Tibial artery (tissue), 4 donors: ENCODE results near the gene ZNF837.
"Not testable (repeated sequence)": the region's sequence is repeated elsewhere in the genome, so short reads cannot be mapped to it uniquely, and the experiment has no call there.

Source experiments
- DNase-seq, 2 donors: peaks; one replicate each; pipeline ENCODE4 v3.0.0-alpha.2; 2019
- H3K27ac ChIP-seq, 2 donors: fragments of 200-600 bp; sonication (generic) in 1 of 2; 1 replicate in 1 of 2; 2 replicates in 1 of 2; pipeline ENCODE4 v1.5.1; 2018 to 2019; ENCODE audit warnings: mild to moderate bottlenecking in 1 of 2
- H3K27me3 ChIP-seq, 2 donors: fragments of 200-600 bp; sonication (generic) in 1 of 2; one replicate each; pipeline versions ENCODE4 v1.5.1 to v1.6.0; 2016 to 2019
- H3K36me3 ChIP-seq, 3 donors: fragments of 200-600 bp; sonication (generic) in 2 of 3; one replicate each; pipeline ENCODE4 v1.5.1; 2016 to 2019; ENCODE audit warnings: mild to moderate bottlenecking in 2 of 3
- H3K4me1 ChIP-seq, 4 donors: fragments of 200-600 bp; sonication (generic) in 2 of 4; 1 replicate in 3 of 4; 2 replicates in 1 of 4; pipeline ENCODE4 v1.5.1; 2016 to 2019
- H3K4me3 ChIP-seq, 2 donors: fragments of 200-600 bp; sonication (generic) in 1 of 2; 1 replicate in 1 of 2; 2 replicates in 1 of 2; pipeline ENCODE4 v1.5.1; 2018 to 2019; ENCODE audit warnings: mild to moderate bottlenecking in 2 of 2
- H3K9me3 ChIP-seq, 3 donors: fragments of 200-600 bp; sonication (generic) in 1 of 3; one replicate each; pipeline ENCODE4 v1.5.1; 2016 to 2019
- intact Hi-C: fragments of 100-400 bp; cut with DNase I; formaldehyde crosslinking; loops from one replicate; pipeline ENCODE4 v1.15.0; 2023; ENCODE audit warnings: low total_unique reads
- TF ChIP-seq, protein P1 (sequence below), 2 experiments: fragments of 200-600 bp in 1 of 2; fragments of 450-650 bp in 1 of 2; IDR thresholded peaks; one replicate each; pipeline ENCODE4 v1.5.1; 2017 to 2019; ENCODE audit warnings: antibody characterized with exemption in 2 of 2, mild to moderate bottlenecking in 1 of 2, moderate library complexity in 1 of 2

Gene ZNF837

DNA sequence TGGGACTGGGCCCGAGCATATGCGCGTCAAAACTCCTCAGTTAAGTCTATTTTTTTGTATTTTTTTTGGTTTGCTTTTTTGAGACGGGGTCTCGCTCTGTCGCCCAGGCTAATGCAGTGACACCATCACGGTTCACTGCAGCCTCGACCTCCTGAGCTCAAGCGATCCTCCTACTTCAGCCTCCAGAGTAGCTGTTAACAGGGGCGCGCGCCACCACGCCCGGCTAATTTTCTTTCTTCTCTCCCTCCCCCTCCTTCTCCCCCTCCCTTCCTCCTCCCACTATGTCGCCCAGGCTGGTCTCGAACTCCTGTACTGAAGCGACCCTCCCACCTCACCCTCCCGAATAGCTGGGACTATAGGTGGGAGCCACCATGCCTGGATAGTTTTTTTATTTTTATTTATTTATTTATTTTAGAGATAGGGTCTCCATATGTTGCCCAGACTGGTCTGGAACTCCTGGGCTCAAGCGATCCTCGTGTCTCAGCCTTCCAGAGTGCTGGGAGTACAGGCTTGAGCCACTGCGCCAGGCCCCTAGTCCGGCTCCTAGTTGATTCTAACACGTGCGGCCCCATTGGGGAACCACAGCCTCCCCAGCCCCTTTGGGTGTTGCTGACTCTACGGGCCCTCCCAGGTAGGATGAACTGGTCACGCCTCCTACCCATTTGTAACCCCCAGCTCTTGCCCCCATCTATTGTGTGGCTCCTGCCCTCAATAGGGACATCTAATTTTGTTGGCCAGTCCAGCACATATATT, 806 bp upstream of the ZNF837 start:
- H3K4me1 ChIP-seq = peaks cover 6 to 39% (median 34%) of the 10 kb centered on the region in 4 donors

DNA sequence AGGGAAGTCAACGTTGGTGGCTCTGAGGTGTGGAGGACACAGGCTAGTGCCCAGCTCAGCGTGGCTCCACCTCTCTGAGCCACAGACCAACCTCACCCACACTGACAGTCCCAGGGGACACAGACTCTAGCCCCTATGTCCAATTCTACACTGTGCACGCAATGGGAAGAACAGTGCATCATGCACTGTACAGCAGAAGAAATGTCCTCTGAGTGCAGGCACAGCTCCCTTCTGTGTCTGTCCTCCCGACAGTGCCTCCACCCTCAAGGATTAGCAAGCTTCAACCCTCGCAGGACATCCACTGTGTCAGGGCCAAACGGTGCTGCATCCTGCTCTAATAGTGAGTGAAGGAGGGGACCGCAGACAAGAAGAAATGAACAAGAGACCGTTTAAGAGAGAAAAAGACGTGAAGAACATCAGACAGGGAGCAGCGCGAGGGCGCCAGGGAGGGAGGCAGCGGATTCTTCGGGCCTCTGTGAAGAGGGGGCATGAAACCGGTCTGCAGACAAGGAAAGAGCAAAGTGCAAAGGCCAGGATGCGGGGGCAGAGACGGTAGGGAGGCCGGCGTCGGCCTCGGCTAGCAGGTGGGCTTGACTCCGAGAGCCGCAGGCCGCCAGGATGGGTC, 681 bp downstream of the ZNF837 start:
- no peak for DNase-seq
- intact Hi-C loops = loop anchor here (2.0 kb wide), 1 partner anchor 17 kb away; the partner anchor contains the start of gene ZNF497
- peak overlapping the region; percentile 66 to 90 for H3K4me3 ChIP-seq

More for the DNA sequence above, 806 bp upstream of the ZNF837 start:
- H3K4me3 ChIP-seq = peak overlapping the region; percentile 66 to 90
- DNase-seq = no peak
- TF ChIP-seq, protein P1, sequence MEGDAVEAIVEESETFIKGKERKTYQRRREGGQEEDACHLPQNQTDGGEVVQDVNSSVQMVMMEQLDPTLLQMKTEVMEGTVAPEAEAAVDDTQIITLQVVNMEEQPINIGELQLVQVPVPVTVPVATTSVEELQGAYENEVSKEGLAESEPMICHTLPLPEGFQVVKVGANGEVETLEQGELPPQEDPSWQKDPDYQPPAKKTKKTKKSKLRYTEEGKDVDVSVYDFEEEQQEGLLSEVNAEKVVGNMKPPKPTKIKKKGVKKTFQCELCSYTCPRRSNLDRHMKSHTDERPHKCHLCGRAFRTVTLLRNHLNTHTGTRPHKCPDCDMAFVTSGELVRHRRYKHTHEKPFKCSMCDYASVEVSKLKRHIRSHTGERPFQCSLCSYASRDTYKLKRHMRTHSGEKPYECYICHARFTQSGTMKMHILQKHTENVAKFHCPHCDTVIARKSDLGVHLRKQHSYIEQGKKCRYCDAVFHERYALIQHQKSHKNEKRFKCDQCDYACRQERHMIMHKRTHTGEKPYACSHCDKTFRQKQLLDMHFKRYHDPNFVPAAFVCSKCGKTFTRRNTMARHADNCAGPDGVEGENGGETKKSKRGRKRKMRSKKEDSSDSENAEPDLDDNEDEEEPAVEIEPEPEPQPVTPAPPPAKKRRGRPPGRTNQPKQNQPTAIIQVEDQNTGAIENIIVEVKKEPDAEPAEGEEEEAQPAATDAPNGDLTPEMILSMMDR (IDR thresholded peaks at IDR 0.05) = no peak
- H3K27ac ChIP-seq = peak overlapping the region; percentile 87 to 95
- H3K36me3 ChIP-seq = no peaks in the 10 kb centered on the region
- H3K9me3 ChIP-seq = no peaks in the 10 kb centered on the region
- H3K27me3 ChIP-seq = no peaks in the 10 kb centered on the region
- intact Hi-C loops = loop anchor here (2.0 kb wide), 1 partner anchor 19 kb away; the partner anchor contains the start of gene ZNF497

DNA sequence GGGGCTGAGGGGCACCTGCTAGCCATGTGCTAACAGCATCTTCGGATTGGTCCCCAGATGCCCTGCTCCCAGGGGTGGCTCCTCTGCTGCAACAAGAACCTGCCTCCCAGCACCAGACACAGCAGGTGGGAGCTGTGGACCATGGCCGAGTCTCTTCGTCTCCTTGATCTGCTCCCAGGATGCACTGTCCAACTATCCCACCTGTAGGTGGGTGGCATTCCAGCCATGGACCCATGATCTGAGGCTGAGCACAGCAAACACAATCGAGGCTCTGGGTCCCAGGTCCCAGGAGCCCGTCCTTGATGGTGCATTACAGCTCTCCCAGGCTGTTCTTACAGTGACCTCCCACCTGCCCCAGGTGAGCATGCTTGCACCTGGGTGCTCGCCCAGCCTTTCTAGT, 1.6 kb downstream of the ZNF837 start:
- intact Hi-C loops = no loop called here
- no peaks in the 10 kb centered on the region for H3K36me3 ChIP-seq
- TF ChIP-seq, protein P1 (IDR thresholded peaks at IDR 0.05) = no peak
- no peak overlapping the region for H3K4me3 ChIP-seq
- DNase-seq = no peak
- H3K4me1 ChIP-seq = peaks cover 6 to 26% (median 21%) of the 10 kb centered on the region in 4 donors
- H3K27ac ChIP-seq = no peak overlapping the region
- no peaks in the 10 kb centered on the region for H3K27me3 ChIP-seq
- no peaks in the 10 kb centered on the region for H3K9me3 ChIP-seq

More for the DNA sequence above, 681 bp downstream of the ZNF837 start:
- Histone ChIP-seq H3K36me3 (no peaks in the 10 kb centered on the region), H3K9me3 (no peaks in the 10 kb centered on the region), H3K27me3 (no peaks in the 10 kb centered on the region), H3K27ac (peak overlapping the region; percentile 87 to 95), H3K4me1 (peaks cover 6 to 26% (median 22%) of the 10 kb centered on the region in 4 donors)
- TF ChIP-seq, protein P1 (IDR thresholded peaks at IDR 0.05) = no peak

DNA sequence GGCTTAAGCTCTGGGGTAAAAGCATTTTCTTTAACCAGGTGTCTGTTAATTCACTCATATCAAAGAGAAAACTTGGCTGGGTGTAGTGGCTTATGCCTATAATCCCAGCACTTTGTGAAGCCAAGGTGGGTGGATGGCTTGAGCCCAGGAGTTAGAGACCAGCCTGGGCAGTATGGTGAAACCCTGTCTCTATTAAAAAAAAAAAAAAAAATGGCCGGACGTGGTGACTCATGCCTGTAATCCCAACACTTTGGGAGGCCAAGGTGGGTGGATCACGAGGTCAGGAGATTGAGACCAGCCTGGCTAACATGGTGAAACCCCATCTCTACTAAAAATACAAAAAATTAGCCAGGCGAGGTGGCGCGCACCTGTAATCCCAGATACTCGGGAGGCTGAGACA, 4.1 kb downstream of the ZNF837 start:
- peaks cover 6 to 17% (median 15%) of the 10 kb centered on the region in 4 donors for H3K4me1 ChIP-seq
- H3K27me3 ChIP-seq, DNase-seq, H3K36me3 ChIP-seq, H3K27ac ChIP-seq, H3K4me3 ChIP-seq, intact Hi-C loops, H3K9me3 ChIP-seq: not testable (repeated sequence)

DNA sequence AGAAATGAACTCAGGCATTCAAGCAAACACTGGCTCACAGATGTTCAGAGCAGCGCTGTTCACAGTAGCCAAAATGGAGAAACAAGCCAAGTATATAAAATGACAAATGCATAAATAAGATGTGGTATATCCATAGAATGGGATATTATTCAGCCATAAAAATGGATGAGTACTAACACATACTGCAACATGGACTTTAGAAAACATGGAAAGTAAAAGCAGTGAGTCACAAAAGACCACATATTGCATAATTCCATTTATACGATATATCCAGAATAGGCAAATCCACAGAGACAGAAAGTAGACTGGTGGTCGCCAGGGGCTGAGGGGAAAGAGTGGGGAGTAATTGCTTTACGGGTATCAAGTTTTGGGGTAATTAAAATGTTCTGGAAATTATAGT, 6.6 kb downstream of the ZNF837 start:
- intact Hi-C loops = no loop called here
- no peak for DNase-seq
- Histone ChIP-seq H3K27me3 (no peaks in the 10 kb centered on the region), H3K4me3 (no peak overlapping the region), H3K9me3 (no peaks in the 10 kb centered on the region), H3K27ac (no peak overlapping the region), H3K4me1 (peaks cover 0 to 1% (median 0%) of the 10 kb centered on the region in 4 donors), H3K36me3 (peaks cover 0 to 8% (median 0%) of the 10 kb centered on the region in 3 donors)
- TF ChIP-seq, protein P1 (IDR thresholded peaks at IDR 0.05) = no peak
